GM18505 (cell line): Measurements from ENCODE around the gene DHX34.
"Not testable (repeated sequence)": the region's sequence is repeated elsewhere in the genome, so short reads cannot be mapped to it uniquely, and the experiment has no call there.

Experiments used
- ATAC-seq: cut with Tn5 transposase; IDR thresholded peaks from one replicate; pipeline ENCODE4 v1.9.1; 2021; ENCODE audit not compliant: unreplicated experiment
- POLR2A ChIP-seq: IDR thresholded peaks from 4 replicates; pipeline ENCODE4 v1.6.1; 2011; ENCODE audit warnings: borderline replicate concordance; ENCODE audit not compliant: insufficient read depth, insufficient read length; ENCODE audit errors: extremely low read depth

DHX34 gene

GRCh38 chr19:47340477-47341208 lies 8.5 kb upstream of the DHX34 start:
- no peak for ATAC-seq
- TF ChIP-seq POLR2A: no peak

GRCh38 chr19:47341734-47342133 lies 7.4 kb upstream of the DHX34 start:
- no peak for ATAC-seq
- no peak for TF ChIP-seq POLR2A

GRCh38 chr19:47343194-47343802 lies 5.8 kb upstream of the DHX34 start:
- no peak for ATAC-seq
- TF ChIP-seq POLR2A: no peak

GRCh38 chr19:47344425-47344824 lies 4.7 kb upstream of the DHX34 start:
- no peak for TF ChIP-seq POLR2A
- no peak for ATAC-seq

- ATAC-seq: not testable (repeated sequence)
These were observed 3.1 kb upstream of the DHX34 start for GRCh38 chr19:47346024-47346423.

GRCh38 chr19:47350630-47351029 lies 1.5 kb downstream of the DHX34 start:
- TF ChIP-seq POLR2A: no peak
- no peak for ATAC-seq

GRCh38 chr19:47351548-47351947 lies 2.4 kb downstream of the DHX34 start:
- ATAC-seq: no peak
- no peak for TF ChIP-seq POLR2A

- no peak for ATAC-seq
- TF ChIP-seq POLR2A: no peak
These were observed 3.0 kb downstream of the DHX34 start for GRCh38 chr19:47352095-47352494.

GRCh38 chr19:47353307-47353712 lies 4.2 kb downstream of the DHX34 start:
- ATAC-seq: no peak
- no peak for TF ChIP-seq POLR2A

- no peak for ATAC-seq
- no peak for TF ChIP-seq POLR2A
These were observed 7.8 kb downstream of the DHX34 start for GRCh38 chr19:47356900-47357299.

- no peak for ATAC-seq
- no peak for TF ChIP-seq POLR2A
These were observed 8.9 kb downstream of the DHX34 start for GRCh38 chr19:47357788-47358680.

- no peak for ATAC-seq
- no peak for TF ChIP-seq POLR2A
These were observed 9.8 kb downstream of the DHX34 start for GRCh38 chr19:47358936-47359335.

GRCh38 chr19:47362321-47362720 lies 13.2 kb downstream of the DHX34 start:
- TF ChIP-seq POLR2A: no peak
- no peak for ATAC-seq
